ENCODE measurements around the gene EDN3. TPM values are rescaled to one million over a fixed set of nuclear protein-coding genes. Genes with fewer than 3 reads are reported as not detected.

Gene EDN3
- total and polyA plus RNA-seq, 2 experiments from 2014 or later: 0.13 to 0.17 TPM

DNA sequence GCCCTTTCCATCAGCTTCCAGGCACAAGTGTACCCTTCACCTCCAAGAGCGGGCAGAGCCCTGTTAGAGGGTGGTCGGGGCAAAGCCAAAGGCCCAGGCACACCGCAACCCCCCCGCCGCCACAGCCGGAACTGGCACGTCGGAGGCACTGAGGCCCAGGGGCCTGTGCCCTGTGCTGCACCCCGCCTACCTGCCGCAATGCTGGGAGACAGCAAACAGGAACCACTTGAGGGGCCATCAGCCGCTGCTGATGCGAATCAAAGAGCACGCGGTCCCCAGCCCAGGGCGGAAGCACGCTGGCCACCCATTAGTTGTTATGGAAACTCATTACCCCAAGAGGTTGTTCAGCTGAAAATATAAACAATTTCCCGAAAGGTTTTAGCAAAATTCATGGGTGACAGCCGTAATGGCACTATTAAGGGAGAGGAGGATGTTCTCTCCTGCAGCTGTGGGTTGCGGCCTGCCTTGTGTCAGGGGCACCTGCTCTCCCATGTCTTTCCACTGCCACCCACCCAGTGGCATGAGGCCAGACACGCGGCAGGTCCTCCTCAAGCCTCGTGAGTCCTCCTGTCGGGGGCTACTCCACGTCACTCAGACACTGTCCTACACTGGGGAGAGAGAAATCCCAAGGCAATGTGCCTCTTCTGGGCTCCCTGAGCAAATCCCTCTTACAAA is 65.3 kb downstream of the EDN3 start:
- H3K4me1 ChIP-seq (ENCODE audit: insufficient read depth): peaks cover 3% of the 10 kb centered on the region; the same call in 1 of the 2 replicates

More for the DNA sequence above, 65.3 kb downstream of the EDN3 start:
- TF ChIP-seq ZNF331 (CRISPR knock-in tag; IDR thresholded peaks at IDR 0.05; ENCODE audit: low read depth) (no peak), REST (IDR thresholded peaks at IDR 0.05; ENCODE audit: unreplicated experiment) (no peak), EZH2 (IDR thresholded peaks at IDR 0.05; ENCODE audit: low read depth, unreplicated experiment) (no peak), CREB1 (CRISPR knock-in tag; IDR thresholded peaks at IDR 0.05; ENCODE audit: low read depth) (no peak), EZH2phosphoT487 (IDR thresholded peaks at IDR 0.05; ENCODE audit: unreplicated experiment) (no peak), POLR2AphosphoS5 (IDR thresholded peaks at IDR 0.05; ENCODE audit: low read depth) (no peak), JUNB (IDR thresholded peaks at IDR 0.05; ENCODE audit: unreplicated experiment) (no peak)
- TF ChIP-seq, protein P1, sequence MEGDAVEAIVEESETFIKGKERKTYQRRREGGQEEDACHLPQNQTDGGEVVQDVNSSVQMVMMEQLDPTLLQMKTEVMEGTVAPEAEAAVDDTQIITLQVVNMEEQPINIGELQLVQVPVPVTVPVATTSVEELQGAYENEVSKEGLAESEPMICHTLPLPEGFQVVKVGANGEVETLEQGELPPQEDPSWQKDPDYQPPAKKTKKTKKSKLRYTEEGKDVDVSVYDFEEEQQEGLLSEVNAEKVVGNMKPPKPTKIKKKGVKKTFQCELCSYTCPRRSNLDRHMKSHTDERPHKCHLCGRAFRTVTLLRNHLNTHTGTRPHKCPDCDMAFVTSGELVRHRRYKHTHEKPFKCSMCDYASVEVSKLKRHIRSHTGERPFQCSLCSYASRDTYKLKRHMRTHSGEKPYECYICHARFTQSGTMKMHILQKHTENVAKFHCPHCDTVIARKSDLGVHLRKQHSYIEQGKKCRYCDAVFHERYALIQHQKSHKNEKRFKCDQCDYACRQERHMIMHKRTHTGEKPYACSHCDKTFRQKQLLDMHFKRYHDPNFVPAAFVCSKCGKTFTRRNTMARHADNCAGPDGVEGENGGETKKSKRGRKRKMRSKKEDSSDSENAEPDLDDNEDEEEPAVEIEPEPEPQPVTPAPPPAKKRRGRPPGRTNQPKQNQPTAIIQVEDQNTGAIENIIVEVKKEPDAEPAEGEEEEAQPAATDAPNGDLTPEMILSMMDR (conservative IDR thresholded peaks at IDR 0.05; ENCODE audit: low read depth in 2 of 2): no peak
- TF ChIP-seq, protein P2, sequence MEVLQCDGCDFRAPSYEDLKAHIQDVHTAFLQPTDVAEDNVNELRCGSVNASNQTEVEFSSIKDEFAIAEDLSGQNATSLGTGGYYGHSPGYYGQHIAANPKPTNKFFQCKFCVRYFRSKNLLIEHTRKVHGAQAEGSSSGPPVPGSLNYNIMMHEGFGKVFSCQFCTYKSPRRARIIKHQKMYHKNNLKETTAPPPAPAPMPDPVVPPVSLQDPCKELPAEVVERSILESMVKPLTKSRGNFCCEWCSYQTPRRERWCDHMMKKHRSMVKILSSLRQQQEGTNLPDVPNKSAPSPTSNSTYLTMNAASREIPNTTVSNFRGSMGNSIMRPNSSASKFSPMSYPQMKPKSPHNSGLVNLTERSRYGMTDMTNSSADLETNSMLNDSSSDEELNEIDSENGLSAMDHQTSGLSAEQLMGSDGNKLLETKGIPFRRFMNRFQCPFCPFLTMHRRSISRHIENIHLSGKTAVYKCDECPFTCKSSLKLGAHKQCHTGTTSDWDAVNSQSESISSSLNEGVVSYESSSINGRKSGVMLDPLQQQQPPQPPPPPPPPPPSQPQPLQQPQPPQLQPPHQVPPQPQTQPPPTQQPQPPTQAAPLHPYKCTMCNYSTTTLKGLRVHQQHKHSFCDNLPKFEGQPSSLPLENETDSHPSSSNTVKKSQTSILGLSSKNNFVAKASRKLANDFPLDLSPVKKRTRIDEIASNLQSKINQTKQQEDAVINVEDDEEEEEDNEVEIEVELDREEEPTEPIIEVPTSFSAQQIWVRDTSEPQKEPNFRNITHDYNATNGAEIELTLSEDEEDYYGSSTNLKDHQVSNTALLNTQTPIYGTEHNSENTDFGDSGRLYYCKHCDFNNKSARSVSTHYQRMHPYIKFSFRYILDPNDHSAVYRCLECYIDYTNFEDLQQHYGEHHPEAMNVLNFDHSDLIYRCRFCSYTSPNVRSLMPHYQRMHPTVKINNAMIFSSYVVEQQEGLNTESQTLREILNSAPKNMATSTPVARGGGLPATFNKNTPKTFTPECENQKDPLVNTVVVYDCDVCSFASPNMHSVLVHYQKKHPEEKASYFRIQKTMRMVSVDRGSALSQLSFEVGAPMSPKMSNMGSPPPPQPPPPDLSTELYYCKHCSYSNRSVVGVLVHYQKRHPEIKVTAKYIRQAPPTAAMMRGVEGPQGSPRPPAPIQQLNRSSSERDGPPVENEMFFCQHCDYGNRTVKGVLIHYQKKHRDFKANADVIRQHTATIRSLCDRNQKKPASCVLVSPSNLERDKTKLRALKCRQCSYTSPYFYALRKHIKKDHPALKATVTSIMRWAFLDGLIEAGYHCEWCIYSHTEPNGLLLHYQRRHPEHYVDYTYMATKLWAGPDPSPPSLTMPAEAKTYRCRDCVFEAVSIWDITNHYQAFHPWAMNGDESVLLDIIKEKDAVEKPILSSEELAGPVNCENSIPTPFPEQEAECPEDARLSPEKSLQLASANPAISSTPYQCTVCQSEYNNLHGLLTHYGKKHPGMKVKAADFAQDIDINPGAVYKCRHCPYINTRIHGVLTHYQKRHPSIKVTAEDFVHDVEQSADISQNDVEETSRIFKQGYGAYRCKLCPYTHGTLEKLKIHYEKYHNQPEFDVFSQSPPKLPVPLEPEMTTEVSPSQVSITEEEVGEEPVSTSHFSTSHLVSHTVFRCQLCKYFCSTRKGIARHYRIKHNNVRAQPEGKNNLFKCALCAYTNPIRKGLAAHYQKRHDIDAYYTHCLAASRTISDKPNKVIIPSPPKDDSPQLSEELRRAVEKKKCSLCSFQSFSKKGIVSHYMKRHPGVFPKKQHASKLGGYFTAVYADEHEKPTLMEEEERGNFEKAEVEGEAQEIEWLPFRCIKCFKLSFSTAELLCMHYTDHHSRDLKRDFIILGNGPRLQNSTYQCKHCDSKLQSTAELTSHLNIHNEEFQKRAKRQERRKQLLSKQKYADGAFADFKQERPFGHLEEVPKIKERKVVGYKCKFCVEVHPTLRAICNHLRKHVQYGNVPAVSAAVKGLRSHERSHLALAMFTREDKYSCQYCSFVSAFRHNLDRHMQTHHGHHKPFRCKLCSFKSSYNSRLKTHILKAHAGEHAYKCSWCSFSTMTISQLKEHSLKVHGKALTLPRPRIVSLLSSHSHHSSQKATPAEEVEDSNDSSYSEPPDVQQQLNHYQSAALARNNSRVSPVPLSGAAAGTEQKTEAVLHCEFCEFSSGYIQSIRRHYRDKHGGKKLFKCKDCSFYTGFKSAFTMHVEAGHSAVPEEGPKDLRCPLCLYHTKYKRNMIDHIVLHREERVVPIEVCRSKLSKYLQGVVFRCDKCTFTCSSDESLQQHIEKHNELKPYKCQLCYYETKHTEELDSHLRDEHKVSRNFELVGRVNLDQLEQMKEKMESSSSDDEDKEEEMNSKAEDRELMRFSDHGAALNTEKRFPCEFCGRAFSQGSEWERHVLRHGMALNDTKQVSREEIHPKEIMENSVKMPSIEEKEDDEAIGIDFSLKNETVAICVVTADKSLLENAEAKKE (CRISPR knock-in tag; IDR thresholded peaks at IDR 0.05): no peak
- Mint-ChIP-seq H3K36me3 (ENCODE audit: low read depth) (no peaks in the 10 kb centered on the region), H3K4me3 (no peak overlapping the region), H3K9me3 (no peaks in the 10 kb centered on the region), H3K27ac (no peak overlapping the region), H3K27me3 (ENCODE audit: insufficient read depth, low read depth, poor library complexity) (peaks cover 2% of the 10 kb centered on the region), H3K4me1 (peaks cover 14% of the 10 kb centered on the region)
- Histone ChIP-seq H3K9me2 (ENCODE audit: insufficient read depth) (0 out of 2 replicates have a peak, but pooled peaks cover 6% of the 10 kb centered on the region), H3K79me2 (replicated peaks; ENCODE audit: insufficient read depth) (no peaks in the 10 kb centered on the region), H3K36me3 (ENCODE audit: insufficient read depth) (no peaks in the 10 kb centered on the region), H2AFZ (no peak overlapping the region), H3K27me3 (ENCODE audit: insufficient read depth) (no peaks in the 10 kb centered on the region), H3K27ac (ENCODE audit: low read depth) (no peak overlapping the region), H3K4me3 (no peak overlapping the region), H3K4me2 (no peak overlapping the region), H4K20me1 (replicated peaks; ENCODE audit: insufficient read depth) (no peaks in the 10 kb centered on the region), H3F3A (replicated peaks; ENCODE audit: low read depth) (no peaks in the 10 kb centered on the region)
- ATAC-seq: no peak
- no peak for DNase-seq (ENCODE audit: low spot score)

Measured in GM23338 (cell line).